GM19025 (cell line): ENCODE results near the gene LRTM2.

Source experiments
- ATAC-seq: cut with Tn5 transposase; IDR thresholded peaks from one replicate; pipeline ENCODE4 v1.9.1; 2021; ENCODE audit warnings: mild to moderate bottlenecking, low read depth, moderate library complexity; ENCODE audit not compliant: unreplicated experiment

The LRTM2 gene

GRCh38 chr12:1839956-1840951, 19.9 kb downstream of the LRTM2 start:
- no peak for ATAC-seq

- no peak for ATAC-seq
Observed at GRCh38 chr12:1840981-1841425, 20.6 kb downstream of the LRTM2 start.

- no peak for ATAC-seq
Observed at GRCh38 chr12:1841586-1842182, 21.3 kb downstream of the LRTM2 start.

- ATAC-seq, result no peak
Observed at GRCh38 chr12:1842183-1842904, 22.0 kb downstream of the LRTM2 start.

- ATAC-seq, result no peak
Observed at GRCh38 chr12:1842905-1843640, 22.7 kb downstream of the LRTM2 start.

- ATAC-seq, result no peak
Observed at GRCh38 chr12:1843641-1844005, 23.3 kb downstream of the LRTM2 start.

- ATAC-seq, result no peak
Observed at GRCh38 chr12:1844223-1844622, 23.9 kb downstream of the LRTM2 start.

- no peak for ATAC-seq
Observed at GRCh38 chr12:1844661-1845409, 24.5 kb downstream of the LRTM2 start.

- ATAC-seq, result no peak
Observed at GRCh38 chr12:1845427-1845826, 25.1 kb downstream of the LRTM2 start.

- no peak for ATAC-seq
Observed at GRCh38 chr12:1845886-1846285, 25.5 kb downstream of the LRTM2 start.

GRCh38 chr12:1846421-1847405, 26.3 kb downstream of the LRTM2 start:
- ATAC-seq, result no peak

GRCh38 chr12:1847411-1847810, 27.0 kb downstream of the LRTM2 start:
- ATAC-seq, result no peak

- ATAC-seq, result no peak
Observed at GRCh38 chr12:1848146-1848545, 27.8 kb downstream of the LRTM2 start.

GRCh38 chr12:1848745-1849144, 28.4 kb downstream of the LRTM2 start:
- no peak for ATAC-seq

GRCh38 chr12:1851151-1851701, 30.9 kb downstream of the LRTM2 start:
- no peak for ATAC-seq

GRCh38 chr12:1852076-1852475, 31.7 kb downstream of the LRTM2 start:
- ATAC-seq, result no peak

- ATAC-seq, result no peak
Observed at GRCh38 chr12:1853716-1854115, 33.4 kb downstream of the LRTM2 start.

- ATAC-seq, result no peak
Observed at GRCh38 chr12:1855241-1855640, 34.9 kb downstream of the LRTM2 start.
